Psoas muscle (tissue), 8 donors: ENCODE measurements around the gene TBC1D3C. TPM values are rescaled to one million over a fixed set of nuclear protein-coding genes. Genes with fewer than 3 reads are reported as not detected.
"Not testable (repeated sequence)": the region's sequence is repeated elsewhere in the genome, so short reads cannot be mapped to it uniquely, and the experiment has no call there.

Experiments used
- ATAC-seq, 4 donors: fragments of 200-7000 bp; cut with Tn5 transposase; one replicate each; pipeline ENCODE4 v1.9.1; 2020; ENCODE audit warnings: moderate library complexity in 3 of 4, mild to moderate bottlenecking in 2 of 4
- DNase-seq, 2 donors: peaks; one replicate each; pipeline ENCODE4 v3.0.0-alpha.2; 2020
- H3K27ac ChIP-seq: fragments of 200-600 bp; one replicate; pipeline ENCODE4 v1.8.0; 2022
- H3K27me3 ChIP-seq, 3 donors: fragments of 200-600 bp in 1 of 3; one replicate each; pipeline versions ENCODE4 v1.6.1 to v1.8.0; 2013 to 2022; ENCODE audit warnings: low read length in 2 of 3, mild to moderate bottlenecking in 2 of 3, moderate library complexity in 1 of 3; ENCODE audit not compliant: insufficient read depth in 3 of 3
- H3K36me3 ChIP-seq, 2 donors: fragments of 200-600 bp in 1 of 2; one replicate each; pipeline versions ENCODE4 v1.6.1 to v1.8.0; 2013 to 2022; ENCODE audit warnings: low read depth in 1 of 2, mild to moderate bottlenecking in 1 of 2, moderate library complexity in 1 of 2; ENCODE audit not compliant: insufficient read depth in 1 of 2
- H3K4me1 ChIP-seq: fragments of 200-600 bp; one replicate; pipeline ENCODE4 v1.8.0; 2022
- H3K4me3 ChIP-seq: fragments of 200-600 bp; one replicate; pipeline ENCODE4 v1.8.0; 2022; ENCODE audit warnings: mild to moderate bottlenecking
- H3K9me3 ChIP-seq: fragments of 200-600 bp; one replicate; pipeline ENCODE4 v1.8.0; 2022
- WGBS, 3 donors: extraction: QIAGEN DNeasy Blood & Tissue Kit; methylation state at CpG; one replicate each; pipeline versions ENCODE4 v1.1.6 to v1.1.7; 2013; 5-methylcytosine and 5-hydroxymethylcytosine counted together
- intact Hi-C, 2 donors: fragments of 100-400 bp; cut with DNase I; formaldehyde crosslinking; loops; one replicate each; pipeline versions ENCODE4 v1.11.0 to v1.14.2; 2022
- long read RNA-seq, 2 donors: library from polyadenylated mRNA; unstranded; transcript quantifications; one replicate each; pipeline ENCODE4 v2.0.0, GENCODE V29; 2021
- polyA plus RNA-seq, 3 donors: library from polyadenylated mRNA; stranded (reverse); fragments of 200-250 nt; gene quantifications; one replicate each; pipeline ENCODE4 v1.2.3, GENCODE V29; 2013
- total RNA-seq, 4 donors: library from RNA; stranded (reverse); fragmentation: NEBNext Ultra II Directional in 2 of 4; extraction: Animal tissue kit (Norgen Biotek cat#: 25700) in 2 of 4; gene quantifications; one replicate each; pipeline versions ENCODE4 v1.2.1 to v1.2.4, GENCODE V29; 2021 to 2023
- donor health status: healthy with polysubstance abuse.
- donor health status: DM: no; HTN: no; CAD: no; lungs with moderate emphysema.
- donor health status: Bipolar disorder and iron deficiency.
- donor health status: healthy.
- donor health status: DM: yes; HTN: yes; CAD: no.
- donor health status: DM: no; HTN: no; CAD: no.
- donor health status: DM: no; HTN: no; CAD: no.
- donor health status: DM: yes; HTN: yes; CAD: no.

TBC1D3C gene
- total RNA-seq, result not detected
- under 1 TPM in 1 of 3 donors, not detected in 2; 0.77 TPM for polyA plus RNA-seq
- long read RNA-seq, donor 1, result 0 reads
- long read RNA-seq, donor 2, result 0 reads

DNA sequence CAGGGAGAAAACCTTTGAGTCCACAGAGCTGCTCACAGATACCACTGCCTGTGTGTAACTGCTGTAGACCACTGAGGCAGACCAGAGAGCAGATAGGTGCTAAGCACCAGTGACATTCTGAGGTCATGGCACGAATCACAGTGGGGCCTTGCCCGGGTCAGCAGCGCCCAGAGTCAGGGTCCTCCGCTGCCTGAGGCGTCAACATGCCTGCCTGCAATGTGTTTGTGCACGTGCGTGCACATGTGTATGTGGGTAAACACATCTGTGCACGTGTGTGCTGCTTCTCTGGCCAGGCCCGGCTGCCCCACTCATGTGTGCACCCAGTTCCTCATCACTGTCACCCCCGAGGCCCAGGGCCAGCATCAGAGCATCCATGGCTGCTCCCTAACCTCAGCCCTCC, at the start of gene TBC1D3C:
Gene TBC1D3C, minus strand, starts transcription at position 101 of the 400 bp plus-strand sequence. CDS start 1,568 bp downstream, outside the sequence.
- ATAC-seq, H3K4me1 ChIP-seq, H3K27ac ChIP-seq, H3K9me3 ChIP-seq, H3K27me3 ChIP-seq, H3K36me3 ChIP-seq, DNase-seq, intact Hi-C loops, H3K4me3 ChIP-seq: not testable (repeated sequence)
- WGBS, 3 donors, result no CpG with 5 or more reads among the region's 10 CpGs

- H3K36me3 ChIP-seq, H3K27me3 ChIP-seq, DNase-seq, H3K27ac ChIP-seq, H3K9me3 ChIP-seq, H3K4me1 ChIP-seq, H3K4me3 ChIP-seq, ATAC-seq, intact Hi-C loops: not testable (repeated sequence)
- WGBS, 3 donors, result no CpG with 5 or more reads among the region's 1 CpG
These were observed 30.8 kb upstream of the TBC1D3C start for GRCh38 chr17:38099262-38099661.

DNA sequence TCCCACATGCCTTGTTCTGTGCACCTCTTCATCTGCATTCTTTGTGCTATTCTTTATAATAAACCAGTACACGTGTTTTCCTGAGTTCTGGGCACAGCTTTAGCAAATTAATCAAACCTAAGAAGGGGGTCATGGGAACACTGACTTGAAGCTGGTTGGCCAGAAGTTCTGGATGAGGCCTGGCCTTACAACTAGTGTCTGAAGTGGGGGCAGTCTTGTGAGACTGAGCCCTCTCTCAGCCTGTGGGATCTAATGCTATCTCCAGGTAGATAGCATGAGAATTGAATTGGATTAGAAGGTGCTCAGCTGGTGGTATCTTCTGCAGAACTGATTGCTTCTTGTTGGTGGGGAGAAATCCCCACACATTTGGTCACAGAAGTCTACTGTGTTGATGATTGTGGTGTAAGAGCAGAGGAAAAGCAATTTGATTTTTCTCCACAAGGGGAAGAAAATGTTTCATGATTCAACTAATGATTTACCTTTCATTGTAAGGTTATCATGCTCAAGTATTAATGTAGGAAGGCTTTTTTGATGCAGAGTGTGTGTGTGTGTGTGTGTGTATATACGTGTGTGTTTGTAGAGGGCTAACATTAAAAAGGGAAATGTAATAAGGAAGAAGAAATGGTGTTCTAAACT, 25.7 kb upstream of the TBC1D3C start:
- ATAC-seq, H3K4me3 ChIP-seq, H3K9me3 ChIP-seq, H3K4me1 ChIP-seq, H3K27me3 ChIP-seq, H3K36me3 ChIP-seq, DNase-seq, intact Hi-C loops, H3K27ac ChIP-seq: not testable (repeated sequence)
- WGBS, 3 donors, result no CpG with 5 or more reads among the region's 2 CpGs

GRCh38 chr17:38088120-38088519, 19.7 kb upstream of the TBC1D3C start:
- intact Hi-C loops, H3K27ac ChIP-seq, H3K9me3 ChIP-seq, H3K36me3 ChIP-seq, H3K4me1 ChIP-seq, H3K4me3 ChIP-seq, H3K27me3 ChIP-seq: not testable (repeated sequence)
- ATAC-seq, result peak in 1 of 4 donors; percentile 19
- peak; percentile 0 to 2 for DNase-seq
- 90 to 98% methylated on average over 5 to 6 of the region's 10 CpGs; no CpG with 5 or more reads in 1 of the 3 donors for WGBS, 3 donors

DNA sequence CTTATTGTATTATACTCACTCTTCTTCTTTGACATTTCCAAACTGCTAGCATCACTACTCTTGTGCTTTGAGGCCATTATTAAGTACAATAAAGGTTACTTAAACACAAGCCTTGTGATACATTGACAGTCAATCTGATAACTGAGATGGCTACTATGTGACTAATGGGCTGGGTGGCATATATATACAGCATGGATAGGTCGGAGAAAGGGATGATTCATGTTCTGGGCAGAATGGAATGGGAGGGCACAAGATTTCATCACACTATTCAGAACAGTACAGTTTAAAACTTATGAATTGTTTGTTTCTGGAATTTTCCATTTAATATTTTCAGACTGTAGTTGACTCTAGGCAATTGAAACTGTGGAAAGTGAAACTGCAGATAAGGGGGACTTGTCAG, 18.9 kb upstream of the TBC1D3C start:
- H3K4me1 ChIP-seq, intact Hi-C loops, H3K4me3 ChIP-seq, H3K36me3 ChIP-seq, H3K27me3 ChIP-seq, H3K9me3 ChIP-seq, DNase-seq, H3K27ac ChIP-seq: not testable (repeated sequence)
- no CpG with 5 or more reads among the region's 1 CpG for WGBS, 3 donors
- ATAC-seq, result peak; percentile 61 to 86 (median 76)

Other genes with a start within 250 kb of the TBC1D3C start
- gene TBC1D3K, start 144.2 kb downstream of the TBC1D3C start, total RNA-seq, result not detected
- not detected for gene TBC1D3K, start 144.2 kb downstream of the TBC1D3C start, polyA plus RNA-seq
- 10 to 100 TPM in 1 of 4 donors, 1 to 10 TPM in 3; 7.9 to 10.6 (median 8.8) TPM for gene TBC1D3L, start 79.6 kb downstream of the TBC1D3C start, total RNA-seq
- 1 to 10 TPM; 3.8 to 6.0 (median 3.8) TPM for gene TBC1D3L, start 79.6 kb downstream of the TBC1D3C start, polyA plus RNA-seq
- 1 to 10 TPM in 1 of 4 donors, not detected in 3; 1.1 TPM for gene TBC1D3D, start 64.7 kb downstream of the TBC1D3C start, total RNA-seq
- under 1 TPM; 0.01 to 0.92 (median 0.89) TPM for gene TBC1D3D, start 64.7 kb downstream of the TBC1D3C start, polyA plus RNA-seq
- not detected for gene TBC1D3E, start 59.3 kb upstream of the TBC1D3C start, total RNA-seq
- gene TBC1D3E, start 59.3 kb upstream of the TBC1D3C start, polyA plus RNA-seq, result not detected
- not detected for gene TBC1D3, start 123.9 kb upstream of the TBC1D3C start, total RNA-seq
- not detected for gene TBC1D3, start 123.9 kb upstream of the TBC1D3C start, polyA plus RNA-seq
- gene MRPL45, start 228.5 kb upstream of the TBC1D3C start, total RNA-seq, result 10 to 100 TPM; 36.0 to 55.5 (median 46.7) TPM
- 100 to 1,000 TPM in 1 of 3 donors, 10 to 100 TPM in 2; 49.2 to 132 (median 67.7) TPM for gene MRPL45, start 228.5 kb upstream of the TBC1D3C start, polyA plus RNA-seq